Jurkat, Clone E6-1 (cell line): Measurements from ENCODE around the gene PANK2.
"Not testable (repeated sequence)": the region's sequence is repeated elsewhere in the genome, so short reads cannot be mapped to it uniquely, and the experiment has no call there.

Experiments used
- DNase-seq: peaks from one replicate; pipeline ENCODE4 v3.0.0-alpha.2; 2011; ENCODE audit warnings: low read depth, low spot score
- H3K4me3 ChIP-seq: 2 replicates; pipeline ENCODE4 v1.5.1; 2011; ENCODE audit warnings: mild to moderate bottlenecking, low read length, control low read depth, moderate library complexity

PANK2 gene

GRCh38 chr20:3898181-3898580 lies 9.0 kb downstream of the PANK2 start:
- H3K4me3 ChIP-seq, DNase-seq: not testable (repeated sequence)

- DNase-seq = no peak
- H3K4me3 ChIP-seq = no peak overlapping the region
Measured at GRCh38 chr20:3898639-3899038, 9.5 kb downstream of the PANK2 start.

GRCh38 chr20:3900187-3900604 lies 11.0 kb downstream of the PANK2 start:
- no peak overlapping the region for H3K4me3 ChIP-seq
- no peak for DNase-seq

GRCh38 chr20:3901028-3901705 lies 12.0 kb downstream of the PANK2 start:
- H3K4me3 ChIP-seq = no peak overlapping the region
- no peak for DNase-seq

- no peak overlapping the region for H3K4me3 ChIP-seq
- no peak for DNase-seq
Measured at GRCh38 chr20:3901706-3902440, 12.7 kb downstream of the PANK2 start.

GRCh38 chr20:3902446-3902845 lies 13.3 kb downstream of the PANK2 start:
- no peak for DNase-seq
- H3K4me3 ChIP-seq = no peak overlapping the region

- H3K4me3 ChIP-seq = no peak overlapping the region
- DNase-seq = no peak
Measured at GRCh38 chr20:3904224-3904623, 15.0 kb downstream of the PANK2 start.

- no peak overlapping the region for H3K4me3 ChIP-seq
- no peak for DNase-seq
Measured at GRCh38 chr20:3904857-3905256, 15.7 kb downstream of the PANK2 start.

- DNase-seq, H3K4me3 ChIP-seq: not testable (repeated sequence)
Measured at GRCh38 chr20:3906744-3907721, 17.8 kb downstream of the PANK2 start.

GRCh38 chr20:3908667-3909066 lies 19.5 kb downstream of the PANK2 start:
- no peak overlapping the region for H3K4me3 ChIP-seq
- no peak for DNase-seq

- no peak for DNase-seq
- H3K4me3 ChIP-seq = no peak overlapping the region
Measured at GRCh38 chr20:3909952-3910366, 20.8 kb downstream of the PANK2 start.

- H3K4me3 ChIP-seq = no peak overlapping the region
- no peak for DNase-seq
Measured at GRCh38 chr20:3910853-3911252, 21.7 kb downstream of the PANK2 start.

- no peak overlapping the region for H3K4me3 ChIP-seq
- no peak for DNase-seq
Measured at GRCh38 chr20:3911956-3912355, 22.8 kb downstream of the PANK2 start.

GRCh38 chr20:3914446-3914845 lies 25.3 kb downstream of the PANK2 start:
- no peak for DNase-seq
- no peak overlapping the region for H3K4me3 ChIP-seq

- H3K4me3 ChIP-seq = no peak overlapping the region
- no peak for DNase-seq
Measured at GRCh38 chr20:3915691-3916090, 26.5 kb downstream of the PANK2 start.

GRCh38 chr20:3916364-3916763 lies 27.2 kb downstream of the PANK2 start:
- DNase-seq = no peak
- no peak overlapping the region for H3K4me3 ChIP-seq

GRCh38 chr20:3919352-3919751 lies 30.2 kb downstream of the PANK2 start:
- DNase-seq = no peak
- no peak overlapping the region for H3K4me3 ChIP-seq

- H3K4me3 ChIP-seq = no peak overlapping the region
- no peak for DNase-seq
Measured at GRCh38 chr20:3922223-3922982, 33.2 kb downstream of the PANK2 start.

GRCh38 chr20:3922983-3923339 lies 33.8 kb downstream of the PANK2 start:
- no peak overlapping the region for H3K4me3 ChIP-seq
- no peak for DNase-seq
